MM.1S (cell line): ENCODE data around the gene PRSS2.

Source experiments
- DNase-seq: peaks from one replicate; pipeline ENCODE4 v3.0.0-alpha.2; 2015
- H2AFZ ChIP-seq: fragments of 300-600 bp; sonication (generic); 2 replicates; pipeline ENCODE4 v1.6.0; 2016; ENCODE audit warnings: antibody characterized with exemption, low read length
- H3F3A ChIP-seq: fragments of 300-600 bp; sonication (generic); 2 replicates; pipeline ENCODE4 v1.6.1; 2016; ENCODE audit warnings: mild to moderate bottlenecking, antibody characterized with exemption, low read length, moderate library complexity, mixed read lengths; ENCODE audit not compliant: insufficient read depth
- H3K27ac ChIP-seq: fragments of 300-600 bp; sonication (generic); 2 replicates; pipeline ENCODE4 v1.5.1; 2016; ENCODE audit warnings: mild to moderate bottlenecking, low read length
- H3K27me3 ChIP-seq: fragments of 300-600 bp; sonication (generic); replicated peaks from 2 replicates; pipeline ENCODE4 v1.6.0; 2016; ENCODE audit warnings: low read length; ENCODE audit not compliant: insufficient read depth
- H3K36me3 ChIP-seq: fragments of 300-600 bp; sonication (generic); replicated peaks from 2 replicates; pipeline ENCODE4 v1.6.1; 2016; ENCODE audit warnings: mild to moderate bottlenecking, low read length, mixed read lengths; ENCODE audit not compliant: insufficient read depth
- H3K4me1 ChIP-seq: fragments of 300-600 bp; sonication (generic); 2 replicates; pipeline ENCODE4 v1.6.1; 2016; ENCODE audit warnings: low read length, mixed read lengths
- H3K4me2 ChIP-seq: fragments of 300-600 bp; sonication (generic); 2 replicates; pipeline ENCODE4 v1.6.0; 2016; ENCODE audit warnings: low read depth, low read length
- H3K4me3 ChIP-seq: fragments of 300-600 bp; sonication (generic); 2 replicates; pipeline ENCODE4 v1.5.1; 2016; ENCODE audit warnings: low read length, mixed read lengths
- H3K79me2 ChIP-seq: fragments of 300-600 bp; sonication (generic); 2 replicates; pipeline ENCODE4 v1.6.1; 2016; ENCODE audit warnings: mixed run types, low read length, mixed read lengths
- H3K9ac ChIP-seq: fragments of 300-600 bp; sonication (generic); 2 replicates; pipeline ENCODE4 v1.6.1; 2016; ENCODE audit warnings: low read length, mixed read lengths
- H3K9me2 ChIP-seq: fragments of 300-600 bp; sonication (generic); replicated peaks from 2 replicates; pipeline ENCODE4 v1.6.1; 2016; ENCODE audit warnings: mild to moderate bottlenecking, low read length, mixed read lengths; ENCODE audit not compliant: insufficient read depth
- H3K9me3 ChIP-seq: fragments of 300-600 bp; sonication (generic); replicated peaks from 2 replicates; pipeline ENCODE4 v1.6.1; 2016; ENCODE audit warnings: mild to moderate bottlenecking, low read length, mixed read lengths; ENCODE audit not compliant: insufficient read depth
- H4K20me1 ChIP-seq: fragments of 300-600 bp; sonication (generic); 2 replicates; pipeline ENCODE4 v1.6.1; 2016; ENCODE audit warnings: mild to moderate bottlenecking, low read length, moderate library complexity, mixed read lengths; ENCODE audit not compliant: insufficient read depth
- CTCF ChIP-seq: fragments of 300-600 bp; sonication (generic); IDR thresholded peaks from 2 replicates; pipeline ENCODE4 v1.5.1; 2016; ENCODE audit warnings: antibody characterized with exemption, low read length, mixed read lengths
- EZH2 ChIP-seq: fragments of 300-600 bp; sonication (generic); optimal IDR thresholded peaks from 2 replicates; pipeline ENCODE3; 2017; ENCODE audit warnings: low read depth, mild to moderate bottlenecking, antibody characterized with exemption, low read length, mixed read lengths
- EZH2phosphoT487 ChIP-seq: fragments of 300-600 bp; sonication (generic); IDR thresholded peaks from 2 replicates; pipeline ENCODE4 v1.6.1; 2018; ENCODE audit warnings: antibody characterized with exemption, low read length

PRSS2 gene

DNA sequence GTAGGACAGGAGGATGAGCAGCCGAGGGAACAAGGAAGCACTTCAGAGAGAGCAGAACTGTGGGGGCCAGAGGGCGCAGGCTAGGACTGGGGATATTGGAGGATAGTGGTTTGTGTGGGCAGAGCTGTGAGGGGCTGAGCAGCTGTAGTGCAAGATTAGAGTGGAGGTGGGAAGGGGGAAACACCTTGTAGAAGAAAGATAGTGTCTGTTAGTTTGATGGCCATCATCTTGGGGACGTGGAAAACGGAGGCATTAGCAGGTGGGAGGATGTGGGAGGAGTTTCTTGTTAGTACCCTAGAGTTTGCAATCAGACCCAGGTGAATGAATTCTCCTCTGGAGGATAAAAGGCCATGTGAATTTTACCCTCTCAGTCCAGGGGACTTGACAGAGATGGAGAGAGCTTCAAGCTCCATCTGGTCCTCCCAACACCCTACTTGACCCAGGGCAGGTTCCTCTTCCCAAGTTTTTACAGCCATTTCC, 34.0 kb downstream of the PRSS2 start:
- no peaks in the 10 kb centered on the region for H3K27me3 ChIP-seq
- H3F3A ChIP-seq, result peaks cover 26% of the 10 kb centered on the region
- no peak for DNase-seq
- H3K4me1 ChIP-seq, result peaks cover 34% of the 10 kb centered on the region
- H3K9me2 ChIP-seq, result no peaks in the 10 kb centered on the region
- no peak overlapping the region for H3K9ac ChIP-seq
- H2AFZ ChIP-seq, result no peak overlapping the region
- H3K27ac ChIP-seq, result no peak overlapping the region
- TF ChIP-seq CTCF (no peak), EZH2 (no peak), EZH2phosphoT487 (no peak)
- H3K79me2 ChIP-seq, result no peaks in the 10 kb centered on the region
- H4K20me1 ChIP-seq, result no peaks in the 10 kb centered on the region
- no peaks in the 10 kb centered on the region for H3K36me3 ChIP-seq
- H3K4me3 ChIP-seq, result no peak overlapping the region
- H3K9me3 ChIP-seq, result no peaks in the 10 kb centered on the region
- H3K4me2 ChIP-seq, result no peak overlapping the region

GRCh38 chr7:142805350-142806021, 34.7 kb downstream of the PRSS2 start:
- H3K79me2 ChIP-seq, result no peaks in the 10 kb centered on the region
- H3K36me3 ChIP-seq, result no peaks in the 10 kb centered on the region
- H3F3A ChIP-seq, result peaks cover 33% of the 10 kb centered on the region
- no peak overlapping the region for H3K4me2 ChIP-seq
- no peak overlapping the region for H3K27ac ChIP-seq
- no peak overlapping the region for H3K4me3 ChIP-seq
- no peaks in the 10 kb centered on the region for H3K9me2 ChIP-seq
- no peak for TF ChIP-seq EZH2phosphoT487
- no peak for TF ChIP-seq CTCF
- TF ChIP-seq EZH2, result no peak
- H3K9ac ChIP-seq, result no peak overlapping the region
- DNase-seq, result no peak
- H2AFZ ChIP-seq, result no peak overlapping the region
- no peaks in the 10 kb centered on the region for H4K20me1 ChIP-seq
- H3K4me1 ChIP-seq, result peaks cover 41% of the 10 kb centered on the region
- no peaks in the 10 kb centered on the region for H3K27me3 ChIP-seq
- H3K9me3 ChIP-seq, result no peaks in the 10 kb centered on the region

DNA sequence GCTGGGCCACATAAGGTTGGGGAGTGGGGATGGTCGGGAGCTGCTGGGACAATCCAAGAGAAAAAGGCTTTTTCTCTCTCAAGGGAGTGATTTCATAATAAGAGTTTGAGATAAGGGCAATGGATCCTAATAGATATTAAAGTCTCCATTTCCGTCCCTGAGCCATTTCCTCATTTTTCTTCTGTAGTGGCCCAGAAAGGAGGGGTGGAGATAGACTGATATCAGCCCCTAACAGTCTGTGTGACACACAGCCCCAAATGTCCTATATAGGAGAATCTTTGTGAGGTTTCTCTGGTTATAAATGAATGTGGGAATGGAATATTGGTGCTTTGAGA, 35.2 kb downstream of the PRSS2 start:
- H3K4me1 ChIP-seq, result peaks cover 46% of the 10 kb centered on the region
- H3F3A ChIP-seq, result peaks cover 34% of the 10 kb centered on the region
- H3K9me2 ChIP-seq, result no peaks in the 10 kb centered on the region
- TF ChIP-seq EZH2, result no peak
- no peak for TF ChIP-seq EZH2phosphoT487
- TF ChIP-seq CTCF, result no peak
- H3K36me3 ChIP-seq, result no peaks in the 10 kb centered on the region
- H3K4me3 ChIP-seq, result no peak overlapping the region
- H3K79me2 ChIP-seq, result no peaks in the 10 kb centered on the region
- DNase-seq, result no peak
- H3K4me2 ChIP-seq, result no peak overlapping the region
- H3K27ac ChIP-seq, result no peak overlapping the region
- H2AFZ ChIP-seq, result no peak overlapping the region
- H3K9me3 ChIP-seq, result no peaks in the 10 kb centered on the region
- no peaks in the 10 kb centered on the region for H4K20me1 ChIP-seq
- no peaks in the 10 kb centered on the region for H3K27me3 ChIP-seq
- no peak overlapping the region for H3K9ac ChIP-seq
